Nephron (organoid): ENCODE results near the gene MYBPHL.

Source experiments
- H3K27ac Mint-ChIP-seq, 3 experiments: 2 replicates each; pipeline ENCODE4 v1.8.0; 2020; ENCODE audit warnings: mixed read lengths in 3 of 3, mild to moderate bottlenecking in 2 of 3, moderate library complexity in 1 of 3
- H3K27me3 Mint-ChIP-seq: 2 replicates; pipeline ENCODE4 v1.8.0; 2021; ENCODE audit warnings: low read depth, mild to moderate bottlenecking, moderate library complexity, mixed read lengths
- H3K36me3 Mint-ChIP-seq: 2 replicates; pipeline ENCODE4 v1.8.0; 2020; ENCODE audit warnings: low read depth, mixed read lengths
- H3K4me1 Mint-ChIP-seq: 2 replicates; pipeline ENCODE4 v1.8.0; 2020; ENCODE audit warnings: mixed read lengths
- H3K4me3 Mint-ChIP-seq, 3 experiments: 2 replicates each; pipeline ENCODE4 v1.8.0; 2020; ENCODE audit warnings: mild to moderate bottlenecking in 3 of 3, mixed read lengths in 3 of 3, moderate library complexity in 2 of 3
- H3K9me3 Mint-ChIP-seq: 2 replicates; pipeline ENCODE4 v1.8.0; 2020; ENCODE audit warnings: mixed read lengths
- CTCF ChIP-seq, 3 experiments: fragments of 200-600 bp; sonication (generic); IDR thresholded peaks; one replicate each; pipeline ENCODE4 v1.5.0; 2021; ENCODE audit warnings: antibody characterized with exemption in 3 of 3; ENCODE audit not compliant: unreplicated experiment in 3 of 3

MYBPHL gene, protein sequence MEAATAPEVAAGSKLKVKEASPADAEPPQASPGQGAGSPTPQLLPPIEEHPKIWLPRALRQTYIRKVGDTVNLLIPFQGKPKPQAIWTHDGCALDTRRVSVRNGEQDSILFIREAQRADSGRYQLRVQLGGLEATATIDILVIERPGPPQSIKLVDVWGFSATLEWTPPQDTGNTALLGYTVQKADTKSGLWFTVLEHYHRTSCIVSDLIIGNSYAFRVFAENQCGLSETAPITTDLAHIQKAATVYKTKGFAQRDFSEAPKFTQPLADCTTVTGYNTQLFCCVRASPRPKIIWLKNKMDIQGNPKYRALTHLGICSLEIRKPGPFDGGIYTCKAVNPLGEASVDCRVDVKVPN

DNA sequence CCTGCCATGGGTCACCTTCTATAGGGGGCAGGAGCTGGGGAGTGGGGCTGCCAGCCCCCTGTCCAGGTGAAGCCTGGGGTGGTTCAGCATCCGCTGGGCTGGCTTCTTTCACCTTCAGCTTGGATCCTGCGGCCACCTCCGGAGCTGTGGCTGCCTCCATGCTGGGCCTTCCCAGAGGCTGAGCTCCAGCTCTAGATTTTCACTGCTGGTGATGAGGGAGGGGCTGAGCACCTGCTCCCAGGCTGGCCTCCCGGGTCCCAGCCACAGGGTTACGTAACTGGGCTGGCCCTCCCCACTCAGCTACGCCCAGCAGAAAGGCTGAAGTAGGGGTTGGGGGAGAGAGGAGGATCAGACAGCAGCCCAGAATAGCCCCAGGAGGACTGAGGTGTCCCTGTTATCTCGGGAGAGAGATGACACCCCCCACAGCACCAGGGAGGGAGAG is at the start of gene MYBPHL:
Gene MYBPHL, minus strand, starts transcription at position 180 of the 442 bp plus-strand sequence. Its CDS starts 20 bp downstream, at position 160.
- Mint-ChIP-seq H3K9me3 (no peaks in the 10 kb centered on the region), H3K27me3 (no peaks in the 10 kb centered on the region), H3K27ac (peak within 1 kb of the TSS; percentile 17 to 52 (median 22)), H3K4me1 (peaks cover 36% of the 10 kb centered on the region), H3K4me3 (no peak within 1 kb of the TSS), H3K36me3 (no peaks in the 10 kb centered on the region)
- TF ChIP-seq CTCF (IDR thresholded peaks at IDR 0.05; ENCODE audit: unreplicated experiment in 3 of 3), result no peak

DNA sequence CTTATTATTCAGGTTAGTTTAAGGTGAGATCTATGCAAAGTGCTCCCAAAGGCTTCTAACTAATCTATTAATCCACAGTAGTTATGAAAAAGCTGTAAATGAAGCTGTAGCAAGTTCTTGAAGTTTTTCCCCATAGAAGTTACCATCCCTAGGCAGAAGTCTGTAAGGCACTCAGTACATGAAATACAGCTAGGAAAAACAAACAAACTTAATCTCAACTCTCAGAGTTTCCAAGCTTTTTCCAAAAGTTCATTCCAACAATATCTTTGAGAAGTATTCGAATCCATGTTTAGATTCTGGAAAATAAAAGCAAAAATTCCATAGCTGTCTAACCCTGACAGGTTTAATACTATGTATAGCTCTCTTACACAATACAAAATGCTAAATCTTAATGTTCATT is 49.7 kb upstream of the MYBPHL start:
- H3K4me3 Mint-ChIP-seq, result no peak overlapping the region
- no peaks in the 10 kb centered on the region for H3K9me3 Mint-ChIP-seq
- no peaks in the 10 kb centered on the region for H3K36me3 Mint-ChIP-seq
- H3K27me3 Mint-ChIP-seq, result no peaks in the 10 kb centered on the region
- H3K4me1 Mint-ChIP-seq, result peaks cover 29% of the 10 kb centered on the region
- no peak for TF ChIP-seq CTCF (IDR thresholded peaks at IDR 0.05; ENCODE audit: unreplicated experiment in 3 of 3)
- H3K27ac Mint-ChIP-seq, result peak overlapping the region in 2 of 3 experiments; percentile 79 to 91

DNA sequence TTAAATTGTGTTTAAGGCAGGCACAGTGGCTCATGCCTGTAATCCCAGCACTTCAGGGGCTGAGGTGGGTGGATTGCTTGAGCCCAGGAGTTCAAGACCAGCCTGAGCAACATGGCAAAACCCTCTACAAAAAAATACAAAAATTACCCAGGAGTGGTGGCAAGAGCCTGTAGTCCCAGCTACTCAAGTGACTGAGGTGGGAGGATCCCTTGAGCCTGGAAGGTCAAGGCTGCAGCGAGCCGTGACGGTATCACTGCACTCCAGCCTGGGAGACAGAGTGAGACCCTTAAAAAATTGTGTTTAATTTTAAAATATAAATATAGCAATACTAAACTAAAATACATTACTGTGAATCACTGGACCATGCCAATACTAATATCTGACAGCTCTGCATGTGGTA is 48.1 kb upstream of the MYBPHL start:
- Mint-ChIP-seq H3K36me3 (no peaks in the 10 kb centered on the region), H3K4me3 (no peak overlapping the region), H3K9me3 (no peaks in the 10 kb centered on the region), H3K4me1 (peaks cover 40% of the 10 kb centered on the region), H3K27ac (peak overlapping the region in 1 of 3 experiments; percentile 0), H3K27me3 (no peaks in the 10 kb centered on the region)
- TF ChIP-seq CTCF (IDR thresholded peaks at IDR 0.05; ENCODE audit: unreplicated experiment in 3 of 3), result no peak

GRCh38 chr1:109351457-109351856 is 44.6 kb upstream of the MYBPHL start:
- Mint-ChIP-seq H3K9me3 (no peaks in the 10 kb centered on the region), H3K27ac (peak overlapping the region in 2 of 3 experiments; percentile 18 to 65), H3K36me3 (peaks cover 10% of the 10 kb centered on the region), H3K27me3 (no peaks in the 10 kb centered on the region), H3K4me1 (peaks cover 25% of the 10 kb centered on the region), H3K4me3 (peak overlapping the region in 1 of 3 experiments; percentile 6)
- TF ChIP-seq CTCF (IDR thresholded peaks at IDR 0.05; ENCODE audit: unreplicated experiment in 3 of 3), result no peak

DNA sequence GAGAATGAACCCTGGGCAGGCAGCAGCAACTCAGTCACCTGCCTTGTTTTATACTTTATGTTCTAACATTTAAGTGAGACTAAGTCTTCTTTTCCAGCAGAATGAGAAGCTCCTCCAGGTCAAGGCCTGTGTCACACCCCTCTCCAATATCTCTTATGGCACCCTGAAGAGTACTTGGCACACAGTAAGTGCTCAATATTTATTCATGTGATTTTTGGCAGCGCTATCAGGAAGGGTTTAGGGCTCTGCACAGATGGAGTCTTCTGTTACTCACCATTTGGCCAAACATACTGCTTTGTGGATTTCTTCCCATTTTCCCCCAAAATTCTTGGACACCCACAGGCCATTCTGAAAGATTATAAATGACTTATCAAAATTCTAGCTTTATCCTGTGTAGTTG is 43.8 kb upstream of the MYBPHL start:
- Mint-ChIP-seq H3K27ac (peak overlapping the region in 2 of 3 experiments; percentile 18 to 65), H3K36me3 (peaks cover 10% of the 10 kb centered on the region), H3K4me1 (peaks cover 25% of the 10 kb centered on the region), H3K9me3 (no peaks in the 10 kb centered on the region), H3K4me3 (no peak overlapping the region), H3K27me3 (no peaks in the 10 kb centered on the region)
- no peak for TF ChIP-seq CTCF (IDR thresholded peaks at IDR 0.05; ENCODE audit: unreplicated experiment in 3 of 3)

DNA sequence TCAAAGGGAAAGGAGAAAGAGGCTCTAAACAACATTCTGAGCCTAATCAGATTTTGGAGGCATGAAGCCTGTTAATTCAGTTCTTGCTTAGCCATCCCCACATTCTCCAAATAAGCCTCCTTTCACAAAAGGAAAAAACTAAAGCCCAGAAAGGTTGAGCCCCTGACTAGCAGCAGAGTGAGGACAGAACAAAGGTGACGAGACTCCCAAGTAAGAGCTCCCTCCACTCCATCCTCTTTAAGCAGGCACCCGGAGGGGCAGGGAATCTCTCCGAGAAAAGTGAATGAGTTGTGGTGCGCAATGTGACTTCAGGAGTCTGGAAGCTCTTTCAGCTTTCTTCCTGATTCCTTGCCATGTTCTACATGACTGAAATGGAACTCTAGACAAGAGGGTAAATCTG is 43.4 kb upstream of the MYBPHL start:
- Mint-ChIP-seq H3K4me3 (no peak overlapping the region), H3K9me3 (no peaks in the 10 kb centered on the region), H3K27me3 (no peaks in the 10 kb centered on the region), H3K36me3 (peaks cover 14% of the 10 kb centered on the region), H3K4me1 (peaks cover 25% of the 10 kb centered on the region), H3K27ac (peak overlapping the region in 2 of 3 experiments; percentile 64 to 65)
- no peak for TF ChIP-seq CTCF (IDR thresholded peaks at IDR 0.05; ENCODE audit: unreplicated experiment in 3 of 3)
